OCI-LY7 (cell line): ENCODE results near the gene COL15A1.

Experiments
- CTCF ChIP-seq: fragments of 200-600 bp; sonication (generic); conservative IDR thresholded peaks from 2 replicates; pipeline ENCODE4 v1.5.1; 2014; ENCODE audit warnings: mild to moderate bottlenecking, antibody characterized with exemption, low read length, moderate library complexity, mixed read lengths
- EZH2phosphoT487 ChIP-seq: fragments of 200-600 bp; sonication (generic); IDR thresholded peaks from 2 replicates; pipeline ENCODE4 v1.6.1; 2018; ENCODE audit warnings: low read depth, borderline replicate concordance, mild to moderate bottlenecking, mixed run types, antibody characterized with exemption, low read length, moderate library complexity, mixed read lengths

- no peak for TF ChIP-seq CTCF
- TF ChIP-seq EZH2phosphoT487: no peak
Measured at GRCh38 chr9:99109522-99109921, 165.8 kb downstream of the COL15A1 start.
